HG03571 (cell line): ENCODE results near the gene TWF2.

Experiments used
- ATAC-seq: cut with Tn5 transposase; IDR thresholded peaks from one replicate; pipeline ENCODE4 v1.9.1; 2021; ENCODE audit not compliant: unreplicated experiment

The TWF2 gene

DNA sequence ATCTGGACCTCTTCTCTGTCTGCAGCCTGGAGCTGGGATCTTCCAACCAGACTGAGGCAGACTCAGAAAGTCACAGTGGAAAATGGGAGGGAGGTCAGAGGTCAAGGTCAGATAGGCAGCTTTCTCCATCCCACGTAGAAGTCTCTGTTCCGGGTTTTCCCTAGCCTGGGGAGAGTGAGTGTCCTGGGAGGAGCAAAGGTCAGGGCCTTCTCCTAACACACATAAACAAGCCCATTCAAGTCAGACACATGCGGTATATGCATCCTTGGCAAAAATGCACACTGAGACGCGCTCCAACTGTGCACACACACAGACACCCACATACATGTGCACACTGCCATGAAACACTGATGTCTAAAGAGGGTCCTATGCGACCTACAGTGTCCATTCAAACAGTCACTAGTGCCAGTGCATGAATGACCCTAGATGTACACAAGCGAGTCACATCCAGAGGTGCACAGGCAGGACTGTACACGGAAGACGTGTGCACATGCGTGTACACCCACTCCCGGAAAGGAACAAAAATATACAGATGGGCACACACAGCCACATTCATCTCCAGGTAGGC is 681 bp downstream of the TWF2 start:
- no peak for ATAC-seq

DNA sequence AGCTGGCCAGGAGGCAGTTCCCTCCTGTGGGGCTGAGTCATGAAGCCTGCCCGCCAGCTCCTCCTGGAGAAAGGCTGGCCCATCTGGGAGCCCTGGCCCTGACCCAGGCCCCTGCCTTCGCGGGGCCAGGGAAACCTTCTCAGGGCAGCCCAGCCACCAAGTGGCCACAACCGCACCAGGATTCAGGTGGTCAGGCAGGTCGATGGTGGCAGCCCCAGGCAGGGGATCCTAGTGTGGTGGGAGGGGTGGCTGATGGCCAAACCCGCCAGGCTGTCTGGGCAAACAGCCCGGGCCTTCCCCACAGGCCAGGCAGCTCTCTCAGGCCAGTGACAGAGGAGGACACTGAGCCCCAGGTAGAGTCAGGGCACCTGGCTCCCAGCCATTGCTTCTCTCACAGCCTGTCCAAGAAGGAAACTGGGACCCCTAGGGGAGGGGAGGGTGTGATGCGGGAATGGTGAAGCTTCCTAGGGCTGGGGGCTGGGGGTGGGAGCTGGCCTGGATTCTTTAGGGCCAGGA is 1.2 kb downstream of the TWF2 start:
- no peak for ATAC-seq

DNA sequence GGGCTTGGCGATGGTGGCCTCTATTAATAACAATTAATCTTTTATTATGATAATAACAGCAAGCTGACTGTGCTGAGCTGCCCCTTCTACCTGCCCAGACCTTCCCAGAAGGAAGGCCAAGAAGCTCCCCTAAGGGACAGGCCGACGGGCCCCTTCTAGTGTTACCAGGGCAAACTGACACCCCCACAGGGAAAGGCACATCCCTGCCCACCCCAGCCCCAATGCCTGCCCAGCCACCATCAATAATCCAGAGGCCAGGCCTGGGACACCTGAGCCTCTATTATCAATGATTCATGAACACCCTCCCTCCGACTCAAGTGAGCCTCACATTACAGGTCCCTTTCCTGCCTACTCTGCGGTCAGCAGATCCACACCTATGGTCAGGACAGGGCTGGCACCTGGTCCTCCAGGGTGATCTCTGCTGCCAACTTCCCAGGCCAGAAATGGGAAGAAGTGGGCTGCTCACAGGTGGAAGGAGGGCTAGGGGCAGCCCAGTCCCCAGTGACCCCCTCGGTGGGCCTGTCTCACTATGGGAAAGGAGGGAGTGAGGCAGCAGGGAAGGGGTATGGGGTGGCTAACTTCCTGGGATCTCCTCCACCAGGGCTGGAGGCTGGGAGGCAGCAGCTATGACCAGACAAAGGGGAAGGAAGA is 1.8 kb downstream of the TWF2 start:
- no peak for ATAC-seq

DNA sequence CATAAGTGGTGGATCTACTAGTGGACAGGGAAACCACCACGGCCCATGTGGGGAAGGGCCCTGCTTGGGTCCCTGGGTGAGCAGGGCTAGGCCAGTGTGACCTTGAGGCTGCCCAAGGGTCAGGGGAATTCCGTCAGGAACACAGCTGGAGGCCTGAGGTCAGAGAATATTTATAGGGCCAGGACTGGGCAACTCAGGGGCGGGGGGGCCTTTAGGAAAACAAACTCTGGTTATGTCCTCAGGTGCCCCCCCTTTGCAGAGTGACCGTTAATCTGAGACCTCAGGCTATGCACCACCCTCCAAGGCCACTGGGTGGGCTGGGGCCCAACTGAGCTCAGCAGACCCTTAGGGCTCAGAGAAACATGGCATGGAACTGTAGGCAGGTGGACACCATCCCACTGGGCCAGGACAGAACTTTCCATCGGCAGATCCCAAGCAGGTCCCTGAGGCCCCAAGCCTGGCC is 2.5 kb downstream of the TWF2 start:
- ATAC-seq, result no peak

DNA sequence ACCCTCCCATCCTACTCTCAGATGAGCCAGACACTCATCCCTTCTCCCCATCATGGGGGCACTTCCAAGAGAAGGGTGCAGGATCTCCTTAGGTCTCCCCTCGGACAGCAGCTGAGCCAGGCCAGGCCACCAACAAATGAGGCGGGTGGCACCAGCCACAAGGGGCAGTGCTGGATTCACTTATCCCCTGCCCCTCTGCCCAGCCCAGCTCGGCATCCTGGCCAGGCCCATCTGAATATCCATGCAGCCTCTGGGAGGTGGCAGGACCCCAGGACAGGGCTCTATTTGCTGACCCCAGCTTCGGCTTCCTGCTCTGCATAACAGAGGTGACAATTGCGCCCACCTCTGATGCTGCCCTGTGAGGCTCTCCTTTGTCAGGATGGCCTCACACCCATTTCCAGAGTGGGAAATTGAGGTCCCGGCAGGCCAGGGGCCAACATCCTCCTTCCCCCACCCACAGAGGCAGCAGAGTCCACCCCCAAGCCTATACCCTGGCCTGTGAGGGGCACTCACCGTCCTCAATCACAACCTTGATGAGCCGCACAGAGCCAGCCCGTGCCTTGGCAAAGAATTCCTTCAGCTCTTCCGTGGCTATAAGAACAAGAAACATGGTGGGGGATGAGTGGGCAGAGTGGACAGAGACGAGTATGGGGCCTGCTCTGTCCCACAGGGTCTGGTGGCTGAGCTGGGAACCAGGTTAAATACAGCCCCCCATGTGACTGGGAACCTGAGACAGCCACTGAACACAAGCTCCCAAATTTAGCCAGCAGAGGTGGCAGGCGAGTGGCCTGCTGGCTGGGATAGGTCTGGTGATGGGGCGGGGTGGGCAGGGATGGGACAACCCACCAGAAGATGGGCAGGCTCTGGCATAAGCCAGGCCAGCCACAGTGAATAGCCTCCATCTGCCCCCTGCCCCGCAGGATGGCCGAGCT is 4.2 kb downstream of the TWF2 start:
- no peak for ATAC-seq

DNA sequence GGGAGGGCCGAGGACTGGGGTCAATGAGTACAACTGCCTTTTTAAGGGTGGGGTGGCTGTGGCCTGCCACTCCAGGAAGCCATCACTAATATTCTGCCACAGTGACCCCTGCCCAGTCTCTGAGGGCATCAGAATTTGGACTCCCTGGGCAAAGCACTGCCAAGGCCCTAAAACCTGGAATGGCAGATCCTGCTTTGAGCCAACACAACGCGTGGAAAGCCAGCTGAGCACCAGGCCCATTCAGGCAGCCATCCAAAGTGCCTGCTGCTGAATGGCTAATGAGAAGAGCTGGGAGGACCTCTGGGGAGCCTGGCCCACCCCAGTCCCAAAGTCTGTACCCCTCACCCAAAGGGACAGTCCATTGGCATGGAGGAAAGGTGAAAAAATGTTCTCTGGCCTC is 5.0 kb downstream of the TWF2 start:
- no peak for ATAC-seq

DNA sequence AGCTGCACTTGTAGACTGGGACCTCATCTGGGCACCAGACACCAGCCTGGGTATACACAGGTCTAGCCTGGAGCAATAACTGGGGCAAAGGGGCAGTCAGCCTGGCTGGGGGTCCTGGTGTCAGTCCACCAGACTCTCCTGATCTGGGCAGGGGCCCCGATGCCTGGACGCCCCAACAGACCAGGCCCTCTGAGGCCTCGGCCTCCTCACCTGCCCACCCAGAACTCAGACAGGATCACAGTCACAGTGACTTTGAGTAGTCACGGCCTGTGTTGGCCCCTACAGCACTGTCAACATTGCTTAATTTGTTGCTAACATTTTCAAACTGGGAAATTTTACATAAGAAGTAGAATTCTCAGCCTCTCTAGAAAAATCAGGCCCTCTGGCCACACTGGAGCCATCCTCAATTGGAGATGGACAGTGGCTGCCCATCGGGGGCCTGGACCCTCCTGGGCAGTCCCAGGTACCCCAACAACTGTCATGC is 5.8 kb downstream of the TWF2 start:
- ATAC-seq, result no peak

DNA sequence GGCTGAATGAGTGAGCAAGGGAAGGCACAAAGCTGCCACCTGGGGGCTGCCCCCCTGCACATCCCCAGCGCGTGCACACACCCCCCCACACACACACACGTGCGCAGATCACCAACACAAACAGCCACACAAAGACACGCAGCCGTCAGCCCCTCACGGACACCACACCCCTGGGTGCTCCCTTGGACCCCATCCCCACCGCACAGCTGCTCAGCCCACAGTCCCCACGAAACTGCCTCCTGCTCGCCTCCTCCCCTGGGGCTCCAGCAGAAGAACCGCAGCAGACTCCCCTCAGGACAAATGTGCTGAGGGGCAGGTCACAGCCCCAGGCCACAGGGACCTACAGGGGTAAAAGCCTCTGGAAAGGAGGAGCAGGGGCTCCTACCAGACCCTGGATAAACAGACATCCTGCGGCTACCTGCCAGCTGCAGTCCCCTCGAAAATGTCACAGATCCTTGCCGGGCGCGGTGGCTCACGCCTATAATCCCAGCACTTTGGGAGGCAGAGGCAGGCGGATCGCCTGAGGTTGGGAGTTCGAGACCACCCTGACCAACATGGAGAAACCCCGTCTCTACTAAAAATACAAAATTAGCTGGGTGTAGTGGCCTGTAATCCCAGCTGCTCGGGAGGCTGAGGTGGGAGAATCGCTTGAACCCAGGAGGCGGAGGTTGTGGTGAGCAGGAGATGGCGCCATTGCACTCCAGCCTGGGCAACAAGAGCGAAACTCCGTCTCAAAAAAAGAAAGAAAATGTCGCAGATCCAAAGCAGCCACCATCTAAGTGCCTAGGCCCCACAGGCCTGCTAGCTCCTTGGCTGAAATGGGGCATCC is 6.5 kb downstream of the TWF2 start:
- no peak for ATAC-seq

DNA sequence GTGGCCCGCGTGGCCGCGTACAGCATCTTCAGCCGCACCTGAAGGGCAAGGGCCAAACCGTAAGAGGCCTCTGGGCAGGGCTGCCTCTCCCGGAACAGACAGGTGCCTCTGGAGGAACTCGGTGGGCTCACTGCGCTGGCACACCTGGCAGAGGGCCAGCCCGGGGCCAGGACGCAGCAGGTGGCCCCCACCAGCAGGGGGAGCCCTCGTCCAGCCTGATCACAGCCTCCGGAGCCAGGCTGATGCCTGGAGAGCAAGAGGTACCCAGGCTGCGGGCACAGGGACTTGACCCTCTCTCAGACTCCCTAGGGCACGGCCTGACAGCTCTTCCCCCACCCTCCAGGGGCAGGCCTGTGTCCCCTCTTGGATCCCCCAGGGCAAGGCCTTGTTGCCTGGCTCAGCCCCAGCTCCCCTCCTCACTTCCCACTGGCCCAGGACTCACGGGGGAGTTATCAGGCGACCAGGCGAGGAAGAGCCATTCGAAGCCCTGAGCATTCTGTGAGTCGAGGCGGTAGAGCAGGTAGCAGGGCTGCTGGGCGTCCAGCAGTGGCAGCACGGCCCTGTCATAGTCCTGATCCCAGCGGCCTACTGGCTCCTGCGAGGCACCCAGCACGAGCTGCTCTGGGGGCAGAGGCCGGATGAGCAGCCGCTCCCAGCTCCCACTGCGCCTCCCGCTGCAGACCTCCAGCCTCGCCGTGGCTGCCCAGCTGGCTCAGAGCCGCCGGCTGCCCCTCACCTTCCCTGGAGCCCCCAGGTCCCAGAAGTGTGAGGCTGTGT is 7.3 kb downstream of the TWF2 start:
- no peak for ATAC-seq

DNA sequence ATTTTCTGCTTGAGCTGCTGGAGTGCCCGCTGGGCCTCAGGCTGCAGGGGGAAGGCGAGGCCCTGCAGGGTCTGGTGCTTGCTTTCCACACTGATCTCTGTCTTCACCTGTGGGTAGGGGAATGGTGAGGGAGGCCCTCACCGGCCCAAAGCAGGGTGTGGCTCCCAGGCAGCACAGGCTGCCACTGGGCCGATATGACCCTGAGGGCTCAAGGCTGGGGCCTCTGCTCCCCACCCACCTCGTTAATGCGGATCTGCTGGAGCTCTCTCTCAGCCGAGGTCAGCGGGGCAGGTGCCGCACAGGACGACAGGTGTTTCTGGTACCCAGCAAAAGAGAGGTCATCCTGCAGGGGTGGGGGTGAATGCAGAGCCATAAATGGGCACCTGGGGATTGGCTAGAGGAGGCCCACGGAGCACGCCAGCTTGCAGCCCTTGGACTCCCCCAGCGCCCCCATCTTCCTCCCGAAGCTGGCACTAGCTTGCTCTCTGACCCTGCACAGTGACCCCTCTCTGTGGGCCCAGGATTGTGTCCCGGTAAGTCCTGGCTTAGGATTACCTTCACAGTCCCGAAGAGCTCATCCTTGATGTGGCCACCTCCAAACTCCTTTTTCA is 8.0 kb downstream of the TWF2 start:
- ATAC-seq, result no peak

DNA sequence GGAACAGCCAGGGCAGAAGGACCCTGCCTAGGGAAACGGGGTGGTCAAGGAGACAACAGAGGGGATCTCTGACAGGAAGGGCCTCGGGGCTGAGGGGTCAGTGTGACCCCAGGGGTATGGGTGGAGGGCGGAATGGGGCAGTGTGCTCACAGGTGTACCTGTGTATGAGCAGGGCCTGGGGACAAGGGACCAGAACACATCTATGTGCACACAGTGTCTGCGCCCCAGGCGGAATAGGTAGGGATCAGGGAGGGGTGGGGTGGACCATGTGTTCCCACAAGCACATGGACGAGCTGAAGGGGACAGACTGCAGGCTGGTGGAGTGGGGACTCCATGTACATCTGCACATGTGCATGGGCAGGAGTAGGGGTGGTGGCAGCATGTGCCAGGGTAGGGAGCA is 8.5 kb downstream of the TWF2 start:
- ATAC-seq, result no peak

DNA sequence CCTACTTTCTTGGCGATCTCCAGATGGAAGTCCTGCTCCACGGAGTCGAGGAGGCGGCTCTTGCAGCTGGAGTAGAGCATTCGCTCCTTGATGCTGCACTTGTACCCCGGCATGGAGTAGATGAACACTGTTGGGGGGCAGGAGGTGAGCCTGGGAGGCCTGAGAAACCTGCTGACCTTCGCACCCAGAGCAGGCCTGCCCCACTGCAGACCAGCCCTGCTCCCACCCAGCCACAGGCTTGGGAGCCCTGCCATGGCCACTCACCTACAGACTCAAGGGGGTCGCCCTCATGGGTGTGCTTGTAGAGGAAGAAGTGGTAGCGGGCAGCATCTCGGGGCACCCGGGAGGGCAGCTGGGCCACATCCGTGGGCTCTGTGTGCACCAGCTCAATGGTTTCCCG is 9.3 kb downstream of the TWF2 start:
- ATAC-seq, result no peak

DNA sequence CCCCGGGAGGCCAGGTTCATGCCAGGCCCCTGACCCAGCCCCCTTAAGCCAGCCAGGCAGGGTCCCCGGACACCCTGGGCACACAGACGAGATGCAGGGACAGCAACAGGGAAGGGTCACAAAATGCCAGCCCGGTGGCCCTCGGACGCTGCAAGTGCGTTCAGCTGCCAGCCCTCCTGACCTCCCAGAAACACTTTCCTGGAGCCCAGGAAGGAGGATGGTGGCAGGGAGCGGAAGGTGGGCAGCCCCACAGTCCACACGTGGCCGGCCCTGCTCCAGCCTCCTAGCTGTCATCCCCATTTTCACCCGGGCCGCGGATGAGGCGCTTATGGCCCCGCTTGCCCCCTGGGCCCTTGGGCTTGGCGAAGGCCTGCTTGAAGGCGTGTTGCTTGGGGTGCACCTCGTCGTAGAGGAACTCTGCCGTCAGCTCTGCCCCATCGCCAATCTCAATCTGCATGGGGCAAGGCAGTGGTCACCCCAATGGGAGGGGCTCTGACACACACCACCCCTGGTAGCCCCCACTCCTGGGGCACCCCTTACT is 10.1 kb downstream of the TWF2 start:
- no peak for ATAC-seq

DNA sequence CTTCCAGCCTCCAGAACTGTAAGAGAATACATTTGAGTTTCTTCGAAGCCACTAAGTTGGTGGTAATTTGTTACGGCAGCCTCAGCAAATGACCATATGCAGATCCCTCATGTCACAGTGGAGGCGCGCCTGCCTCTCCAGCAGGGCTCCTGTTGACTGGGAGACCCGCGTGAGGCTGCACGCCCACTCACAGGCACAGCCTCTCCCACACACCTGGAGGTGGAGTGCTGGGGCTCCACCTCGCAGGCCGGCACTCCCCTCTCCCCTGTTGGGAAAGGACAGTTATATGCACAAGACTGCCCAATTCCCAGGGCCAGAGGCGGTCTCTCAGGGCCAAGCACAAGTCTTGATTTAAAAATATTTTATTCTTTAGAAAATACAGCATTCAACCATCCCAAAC is 10.7 kb downstream of the TWF2 start:
- no peak for ATAC-seq

DNA sequence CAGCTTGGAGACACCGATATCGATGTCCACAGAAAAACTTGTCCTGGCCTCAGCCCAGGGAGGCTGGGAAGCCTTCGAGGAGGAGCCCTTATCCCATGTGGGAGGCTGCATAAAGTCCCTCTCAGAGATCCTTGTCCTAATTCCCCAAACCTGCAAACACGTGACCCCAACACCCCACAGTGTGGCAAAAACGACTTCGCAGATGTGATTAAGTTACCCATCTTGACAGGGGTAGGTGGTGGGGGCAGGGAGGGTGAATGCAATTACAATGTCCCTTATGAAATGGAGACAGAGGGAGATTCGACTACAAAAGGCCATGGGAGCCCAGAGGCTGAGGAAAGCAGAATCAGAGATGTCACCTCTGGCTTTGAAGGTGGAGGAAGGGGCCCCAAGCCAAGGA is 11.2 kb downstream of the TWF2 start:
- no peak for ATAC-seq

DNA sequence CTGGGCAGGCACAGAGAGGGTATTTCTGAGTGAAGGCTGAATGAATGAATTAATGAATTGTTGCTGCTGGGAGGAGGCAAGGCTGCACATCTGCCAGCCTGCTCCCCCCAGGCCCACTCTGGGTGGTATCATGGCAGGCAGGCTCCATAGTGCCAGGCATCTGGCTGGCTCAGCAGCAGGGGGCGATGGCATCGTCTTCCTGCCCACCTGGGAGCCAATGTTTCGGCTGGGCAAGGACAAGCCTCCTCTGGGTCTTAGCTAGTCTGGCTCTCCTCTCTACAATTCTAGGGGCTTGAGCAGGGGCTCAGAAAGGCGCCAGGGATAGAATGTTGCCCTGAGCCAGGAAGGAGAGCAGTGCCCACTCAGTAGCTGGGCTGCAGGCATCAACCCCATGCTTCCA is 11.8 kb downstream of the TWF2 start:
- ATAC-seq, result no peak

DNA sequence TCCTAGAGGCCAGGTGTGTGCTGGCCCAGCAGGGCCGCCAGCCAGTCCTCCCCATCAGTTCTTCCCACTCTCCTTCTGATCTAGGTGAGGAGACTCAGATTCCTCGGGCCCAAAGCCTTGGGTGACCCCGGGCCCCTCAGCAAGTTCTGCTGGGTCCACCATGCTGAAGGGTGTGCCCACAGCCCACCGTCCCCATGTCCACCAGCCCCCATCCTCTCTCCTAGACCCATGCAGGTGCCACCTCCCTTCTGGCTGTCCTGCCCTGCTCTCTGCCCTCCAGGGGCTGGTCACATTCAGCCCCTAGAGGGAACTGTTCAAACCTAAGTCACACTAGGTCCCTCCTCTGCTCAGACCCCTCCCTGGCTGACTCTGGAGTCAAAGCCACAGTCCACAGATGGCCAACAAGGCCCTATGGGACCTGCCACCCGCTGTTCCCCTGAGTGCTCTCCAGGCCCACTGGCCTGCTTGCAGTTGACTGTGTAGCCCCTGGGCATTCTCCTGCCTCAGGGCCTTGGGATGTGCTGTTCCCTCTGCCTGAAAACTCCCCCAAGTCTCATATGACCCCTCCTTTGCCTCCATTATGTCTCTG is 12.6 kb downstream of the TWF2 start:
- no peak for ATAC-seq

DNA sequence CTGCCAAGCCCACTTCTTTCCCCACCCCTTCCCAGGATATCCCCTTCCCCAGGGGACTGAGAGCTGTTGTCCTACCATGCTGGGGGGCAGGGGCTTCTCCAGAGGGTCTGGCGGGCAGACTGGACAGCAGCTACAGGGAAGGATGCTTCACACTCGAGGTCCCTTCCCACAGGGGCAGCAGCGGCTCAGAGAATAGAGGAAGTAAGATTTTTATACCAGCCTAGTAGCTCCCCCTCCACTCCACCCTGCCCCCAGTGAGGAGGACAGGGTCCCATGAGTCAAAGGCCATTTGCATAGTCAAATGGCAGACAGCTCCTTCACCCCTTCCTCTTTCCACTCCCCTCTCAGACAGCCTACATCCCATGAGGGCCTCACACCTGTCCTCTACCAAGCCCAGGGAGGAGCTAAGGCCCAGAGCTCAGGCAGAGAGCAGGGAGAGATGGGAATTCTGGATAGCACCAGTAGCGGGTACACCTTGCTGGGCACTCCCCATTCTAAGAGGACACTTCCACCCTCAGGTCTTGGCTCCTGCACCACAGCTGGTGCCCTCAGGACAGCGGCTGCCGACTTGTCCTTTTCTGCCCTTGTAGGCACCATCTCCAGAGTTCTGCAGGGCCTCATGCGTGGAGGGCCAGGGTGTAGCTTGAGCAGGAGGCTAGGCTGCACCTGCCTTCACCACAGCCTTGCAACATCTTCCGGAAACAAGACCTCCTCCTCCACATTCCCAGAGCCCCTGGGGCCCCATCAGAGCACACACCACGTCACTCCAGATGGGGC is 13.3 kb downstream of the TWF2 start, which contains the start of gene TLR9:
TLR9 (minus strand) TSS at position 194 of the 777 bp plus-strand sequence; CDS start at position 78, 116 bp downstream.
- ATAC-seq, result peak; percentile 83
